Adrenal gland (tissue), 5 donors: Measurements from ENCODE around the gene NCMAP.

Experiments
- POLR2A ChIP-seq, 2 donors: fragments of 450-650 bp; IDR thresholded peaks; one replicate each; pipeline ENCODE4 v1.6.1; 2017; ENCODE audit warnings: antibody characterized with exemption in 2 of 2, mild to moderate bottlenecking in 2 of 2, moderate library complexity in 1 of 2
- TF ChIP-seq, protein P1 (sequence below), 6 experiments: fragments of 450-650 bp in 4 of 6; fragments of 200-600 bp in 2 of 6; sonication (generic) in 1 of 6; IDR thresholded peaks; 1 replicate in 5 of 6; 2 replicates in 1 of 6; pipeline versions ENCODE4 v1.5.1 to v1.8.0; 2016 to 2021; ENCODE audit warnings: antibody characterized with exemption in 6 of 6, mild to moderate bottlenecking in 2 of 6, moderate library complexity in 1 of 6
- donor health status: DM: no; HTN: no; CAD: no.

DNA sequence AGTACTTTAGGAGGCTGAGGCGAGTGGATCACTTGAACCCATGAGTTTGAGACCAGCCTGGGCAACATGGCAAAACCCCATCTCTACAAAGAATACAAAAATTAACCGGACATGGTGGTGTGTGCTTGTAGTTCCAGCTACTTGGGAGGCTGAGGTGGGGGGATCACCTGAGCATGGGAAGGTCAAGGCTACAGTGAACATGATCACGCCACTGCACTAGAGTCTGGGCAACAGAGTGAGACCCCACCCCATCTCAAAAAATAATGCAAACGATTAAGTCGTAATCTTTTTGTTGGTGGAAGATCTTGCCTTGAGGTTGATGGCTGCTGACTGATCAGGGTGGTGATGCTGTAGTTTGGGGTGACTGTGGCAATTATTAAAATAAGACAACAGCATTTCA is 47.0 kb upstream of the NCMAP start:
- TF ChIP-seq, protein P1, sequence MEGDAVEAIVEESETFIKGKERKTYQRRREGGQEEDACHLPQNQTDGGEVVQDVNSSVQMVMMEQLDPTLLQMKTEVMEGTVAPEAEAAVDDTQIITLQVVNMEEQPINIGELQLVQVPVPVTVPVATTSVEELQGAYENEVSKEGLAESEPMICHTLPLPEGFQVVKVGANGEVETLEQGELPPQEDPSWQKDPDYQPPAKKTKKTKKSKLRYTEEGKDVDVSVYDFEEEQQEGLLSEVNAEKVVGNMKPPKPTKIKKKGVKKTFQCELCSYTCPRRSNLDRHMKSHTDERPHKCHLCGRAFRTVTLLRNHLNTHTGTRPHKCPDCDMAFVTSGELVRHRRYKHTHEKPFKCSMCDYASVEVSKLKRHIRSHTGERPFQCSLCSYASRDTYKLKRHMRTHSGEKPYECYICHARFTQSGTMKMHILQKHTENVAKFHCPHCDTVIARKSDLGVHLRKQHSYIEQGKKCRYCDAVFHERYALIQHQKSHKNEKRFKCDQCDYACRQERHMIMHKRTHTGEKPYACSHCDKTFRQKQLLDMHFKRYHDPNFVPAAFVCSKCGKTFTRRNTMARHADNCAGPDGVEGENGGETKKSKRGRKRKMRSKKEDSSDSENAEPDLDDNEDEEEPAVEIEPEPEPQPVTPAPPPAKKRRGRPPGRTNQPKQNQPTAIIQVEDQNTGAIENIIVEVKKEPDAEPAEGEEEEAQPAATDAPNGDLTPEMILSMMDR (IDR thresholded peaks at IDR 0.05), result no peak
- TF ChIP-seq POLR2A (IDR thresholded peaks at IDR 0.05), result no peak
